Measurements from ENCODE around the gene LDAH. TPM values are rescaled to one million over a fixed set of nuclear protein-coding genes. Genes with fewer than 3 reads are reported as not detected.
A peak's percentile ranks its signal among the peaks of the same experiment; 100 is the strongest.

Gene LDAH
- polyA plus RNA-seq, 1 donor: 10.7 TPM

GRCh38 chr2:20666304-20667150 is 156.4 kb downstream of the LDAH start, which contains the start of gene GDF7:
Gene GDF7, plus strand, starts transcription at chr2:20667144. Its CDS starts 96 bp downstream, at chr2:20667240.
- peak; percentile 40 for DNase-seq

- no peak for DNase-seq
These were observed 156.9 kb downstream of the LDAH start for GRCh38 chr2:20666005-20666303.

GRCh38 chr2:20665243-20666004 is 157.5 kb downstream of the LDAH start:
- no peak for DNase-seq

DNA sequence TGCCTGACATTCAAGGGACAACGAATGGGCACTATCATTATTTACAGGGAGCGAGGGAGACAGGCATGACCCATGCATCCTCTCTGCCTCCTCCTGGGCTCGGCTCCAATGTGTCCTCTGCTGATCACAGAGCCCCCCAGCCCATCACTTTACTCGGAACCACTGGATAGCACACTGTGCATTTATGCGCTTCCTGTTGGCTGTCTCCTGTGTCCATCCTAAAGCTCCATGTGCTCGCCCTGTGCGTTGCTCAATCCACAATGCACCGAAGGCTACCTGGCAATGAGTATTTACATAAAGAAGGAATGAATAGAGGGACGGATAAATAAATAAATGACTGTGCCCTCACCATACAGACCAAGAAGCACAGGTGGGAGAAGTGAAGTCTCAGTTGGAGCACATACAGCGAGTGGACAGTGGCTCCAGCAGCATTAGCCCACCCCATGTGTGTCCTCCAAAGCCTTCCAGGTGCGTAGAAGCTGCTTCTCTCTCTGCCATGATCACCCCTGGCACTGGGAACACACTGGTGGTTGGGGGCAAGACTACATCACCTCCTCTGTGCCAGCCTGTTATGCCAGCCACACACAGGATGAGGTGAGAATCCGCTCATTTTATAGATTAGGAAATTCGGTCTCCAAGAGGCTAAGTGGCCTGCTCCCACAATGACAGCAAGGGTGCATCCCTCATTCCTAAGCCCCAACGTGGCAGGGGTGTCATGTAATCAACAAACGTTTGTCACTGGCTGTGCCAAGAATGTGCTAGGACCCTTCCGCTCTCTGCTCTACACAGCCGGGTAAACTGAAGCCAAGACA is 158.3 kb downstream of the LDAH start:
- DNase-seq: no peak

DNA sequence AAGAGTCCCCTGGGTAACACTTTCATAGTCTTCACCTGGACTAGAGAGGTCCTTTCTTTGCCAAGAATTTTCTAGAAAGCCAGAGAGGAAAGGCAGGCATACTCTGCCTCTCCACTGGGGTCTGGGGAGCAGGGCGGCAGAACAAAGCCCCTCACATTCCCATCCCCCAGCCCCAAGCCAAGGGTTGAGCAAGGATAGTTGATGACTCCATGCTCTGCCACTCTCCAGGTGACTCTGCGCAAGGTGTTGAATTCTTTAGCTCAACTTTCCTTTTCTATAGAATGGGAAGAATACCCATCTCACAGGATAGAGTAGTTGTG is 158.9 kb downstream of the LDAH start:
- DNase-seq: no peak

DNA sequence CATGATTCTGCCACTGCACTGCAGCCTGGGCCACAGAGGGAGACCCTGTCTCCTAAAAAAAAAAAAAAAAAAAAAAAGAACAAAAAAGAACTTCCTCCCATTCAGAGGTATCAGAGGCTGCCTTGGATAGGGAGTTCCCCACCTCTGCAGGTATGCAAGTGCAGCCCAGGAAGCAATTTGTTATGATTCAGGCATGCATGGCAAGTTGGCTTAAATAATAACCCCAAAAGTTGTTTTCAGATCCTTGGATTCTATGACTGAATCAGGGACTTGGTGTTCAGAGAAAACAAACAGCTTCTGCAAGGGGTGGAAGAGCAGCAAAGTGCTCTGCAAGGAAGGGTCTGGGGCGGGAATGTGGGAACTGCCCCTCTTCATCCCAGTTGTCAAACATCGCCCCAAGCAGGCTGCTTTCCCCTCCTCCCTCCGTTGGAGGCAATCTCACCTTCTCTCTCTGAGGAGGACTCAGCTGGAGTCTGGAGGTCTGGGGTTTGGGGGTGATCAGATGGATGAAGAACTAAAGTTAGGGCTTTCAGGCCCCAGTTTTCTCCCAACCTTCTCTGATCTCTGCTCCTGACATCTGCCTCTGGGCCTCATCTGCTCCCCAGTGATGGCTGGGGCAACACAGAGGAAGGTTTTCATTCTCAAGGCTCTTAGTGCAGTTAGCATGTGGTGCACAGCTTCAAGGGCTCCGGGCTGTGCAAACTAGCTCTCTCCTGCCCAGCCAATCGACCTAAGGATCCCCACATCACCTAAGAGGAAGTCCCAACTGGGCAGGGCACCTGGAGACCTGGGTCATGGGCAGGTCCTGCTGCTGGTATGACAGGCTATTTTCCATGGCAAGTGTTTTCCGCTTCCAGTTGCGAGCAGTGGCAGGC is 159.5 kb downstream of the LDAH start:
- no peak for DNase-seq

- no peak for DNase-seq
These were observed 160.5 kb downstream of the LDAH start for GRCh38 chr2:20662308-20662937.

DNA sequence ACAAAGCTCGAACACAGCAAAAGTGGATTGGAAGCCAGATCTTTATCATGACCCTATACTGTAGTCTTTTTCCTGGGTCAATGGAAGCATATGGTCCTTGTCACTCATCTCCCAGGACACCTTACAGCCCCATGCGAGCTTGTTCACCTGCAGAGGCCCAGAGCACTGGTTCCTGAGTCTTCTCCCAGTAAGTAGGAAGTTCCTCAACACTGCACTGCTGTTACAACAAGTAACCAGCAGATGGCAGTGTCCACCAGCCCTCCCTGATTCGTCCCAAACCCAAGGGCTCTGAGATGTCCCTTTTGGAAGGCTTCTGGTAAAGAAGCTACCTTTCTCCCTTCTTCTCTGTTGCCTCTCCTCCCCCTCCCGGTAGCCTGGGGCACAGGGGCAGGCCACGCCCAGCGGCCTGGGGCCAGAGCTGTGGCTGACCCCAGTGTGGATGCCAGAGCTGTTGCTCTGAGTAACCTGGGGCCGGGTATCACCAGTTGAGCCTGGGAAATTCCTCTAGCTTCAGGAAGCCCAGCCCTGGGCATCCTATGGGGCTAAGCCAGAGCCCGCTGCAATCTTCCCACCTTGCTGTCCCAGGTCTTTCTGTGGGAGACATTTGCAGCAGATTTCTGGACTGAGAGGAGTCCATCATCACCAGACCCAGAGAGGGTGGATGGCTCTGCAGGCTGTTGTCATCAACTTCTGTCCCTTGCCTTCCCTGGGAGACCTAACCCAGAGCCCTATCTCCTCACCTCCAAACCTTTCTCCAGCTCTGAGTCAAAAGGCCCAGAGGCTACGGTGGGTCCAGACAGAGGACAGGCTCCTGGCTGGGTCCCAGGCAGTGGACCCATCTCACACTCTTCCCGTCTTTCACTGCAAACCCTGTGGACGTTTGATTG is 161.2 kb downstream of the LDAH start:
- DNase-seq: peak; percentile 72

- DNase-seq: no peak
These were observed 162.1 kb downstream of the LDAH start for GRCh38 chr2:20660506-20661420.

DNA sequence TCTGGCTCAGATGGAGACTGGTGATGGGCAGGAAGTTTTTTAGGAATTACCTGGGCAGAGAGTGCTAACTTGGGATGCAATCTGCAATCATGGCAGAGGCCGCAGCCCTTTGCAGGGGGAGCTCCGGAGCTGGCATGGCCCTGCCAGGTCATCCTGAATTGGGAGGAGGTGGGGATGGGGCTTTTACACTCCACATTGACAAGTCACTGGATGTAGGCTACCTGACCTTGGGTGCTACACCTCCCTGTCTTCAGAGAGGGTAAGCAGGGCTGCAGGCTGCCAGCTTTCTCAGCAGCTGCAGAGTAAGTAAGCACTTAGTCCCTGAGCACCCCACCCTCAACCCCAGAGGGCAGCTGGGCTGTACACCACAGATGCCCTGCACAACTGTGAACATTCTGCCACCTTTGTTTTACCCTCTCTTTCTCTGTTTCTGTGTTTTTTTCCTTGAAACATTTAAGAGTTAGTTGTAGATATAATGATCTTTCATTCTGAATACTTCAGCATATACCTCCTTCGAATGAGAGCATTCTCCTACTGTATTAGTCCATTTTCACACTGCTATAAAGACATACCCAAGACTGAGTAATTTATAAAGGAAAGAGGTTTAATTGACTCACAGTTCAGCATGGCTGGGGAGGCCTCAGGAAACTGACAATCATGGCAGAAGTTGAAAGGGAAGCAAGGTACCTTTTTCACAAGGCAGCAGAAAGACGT is 165.2 kb downstream of the LDAH start:
- DNase-seq: no peak

DNA sequence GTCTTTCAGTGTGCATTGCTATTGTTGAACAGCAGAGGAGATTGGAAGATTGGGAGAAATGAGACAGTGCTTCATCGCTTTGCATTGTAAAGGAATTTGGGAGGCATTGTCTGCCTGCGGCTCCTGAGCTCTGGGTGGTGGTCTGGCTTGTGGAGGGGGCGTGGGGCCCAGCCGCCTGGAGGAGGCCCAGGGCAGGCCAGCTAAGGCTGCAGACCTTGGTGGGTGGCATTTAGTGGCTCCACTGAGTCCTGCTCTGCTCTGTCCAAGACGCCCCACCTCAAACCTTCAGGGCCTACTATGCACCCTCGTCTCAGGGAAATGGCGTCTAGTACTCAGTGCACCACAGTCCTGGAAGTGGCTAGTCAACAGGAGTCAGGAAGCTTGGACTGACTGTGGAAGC is 166.3 kb downstream of the LDAH start:
- no peak for DNase-seq

DNA sequence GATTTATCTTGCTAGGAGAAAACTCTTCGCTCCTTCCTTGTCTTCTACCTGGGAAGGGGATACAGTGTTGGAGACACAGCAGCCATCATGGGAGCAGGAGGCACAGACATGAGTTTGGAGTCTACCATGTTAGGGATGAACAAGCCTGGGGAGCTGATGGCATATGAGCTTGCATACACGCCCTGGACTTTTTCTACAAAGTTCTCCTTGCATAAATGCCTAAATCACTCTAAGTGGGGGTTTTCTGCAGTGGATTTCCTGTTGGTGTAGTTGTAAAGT is 168.4 kb downstream of the LDAH start:
- DNase-seq: no peak

GRCh38 chr2:20653695-20654534 is 169.0 kb downstream of the LDAH start:
- no peak for DNase-seq

DNA sequence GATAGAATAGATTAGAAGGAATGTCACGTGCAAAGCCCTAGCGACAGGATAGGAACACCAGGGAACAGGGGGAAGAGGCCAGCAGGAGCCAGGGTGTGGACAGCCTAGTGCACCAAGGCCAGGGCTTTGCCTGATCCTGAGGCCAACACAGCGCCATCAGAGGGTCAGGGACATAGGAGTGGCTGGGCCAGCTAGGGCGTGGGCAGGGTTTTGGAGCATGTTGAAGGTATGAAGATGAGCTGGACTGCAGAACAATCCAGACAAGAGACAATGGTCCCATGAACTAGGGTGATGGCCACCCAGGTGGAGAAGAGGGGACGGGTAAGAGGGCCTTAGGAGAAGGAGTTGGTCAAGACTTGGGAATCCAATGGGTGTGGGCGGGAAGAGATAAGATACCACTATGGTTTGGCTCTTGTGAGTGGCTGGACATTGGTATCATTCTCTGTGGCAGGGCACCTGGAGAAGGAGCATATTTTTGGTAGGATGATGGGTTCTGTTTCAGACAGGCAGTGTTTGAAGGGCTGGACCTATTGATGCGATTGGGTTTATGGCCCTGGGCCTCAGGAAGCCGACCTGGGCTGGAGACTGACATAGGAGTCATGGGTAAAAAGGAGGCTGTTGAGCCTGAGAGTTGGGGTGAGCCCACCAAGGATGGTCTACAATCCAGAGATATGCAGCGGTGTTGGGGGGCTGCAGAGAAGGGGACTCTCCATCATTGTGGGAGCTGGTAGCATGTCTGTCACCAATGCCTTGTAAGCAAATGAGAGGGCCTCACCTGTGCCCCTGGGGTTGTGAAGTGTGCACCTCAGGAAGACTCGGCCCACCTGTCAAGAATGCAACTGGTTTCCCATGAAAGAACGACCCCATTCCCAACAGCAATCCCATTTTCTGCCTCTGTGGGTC is 170.0 kb downstream of the LDAH start:
- no peak for DNase-seq

- no peak for DNase-seq
These were observed 170.8 kb downstream of the LDAH start for GRCh38 chr2:20652141-20652540.

DNA sequence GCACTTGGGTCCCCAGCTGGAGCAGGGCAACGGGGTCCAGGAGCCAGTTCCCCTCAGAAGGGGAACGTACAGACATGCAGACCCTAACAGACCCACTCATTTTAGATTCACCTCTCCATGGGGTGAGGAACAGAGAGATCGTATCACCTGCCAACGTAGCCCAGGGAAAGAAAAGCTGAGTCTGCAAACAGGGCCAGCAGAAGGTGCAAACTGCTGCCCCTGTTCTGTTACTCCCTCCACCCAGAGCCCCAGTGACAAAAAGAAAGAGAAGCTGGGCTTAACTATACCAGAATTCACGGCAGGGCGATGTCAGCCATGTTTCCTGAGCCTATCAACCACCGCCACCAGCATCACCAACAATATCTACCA is 171.2 kb downstream of the LDAH start:
- DNase-seq: no peak

All from hindlimb muscle (tissue), 1 donor.